Right ventricle myocardium superior (tissue), 1 donor: ENCODE measurements around the gene ANAPC7. TPM values are rescaled to one million over a fixed set of nuclear protein-coding genes. Genes with fewer than 3 reads are reported as not detected.
A peak's percentile ranks its signal among the peaks of the same experiment; 100 is the strongest.
"Not testable (repeated sequence)": the region's sequence is repeated elsewhere in the genome, so short reads cannot be mapped to it uniquely, and the experiment has no call there.

Experiments used
- ATAC-seq: fragments of 200-7000 bp; cut with Tn5 transposase; one replicate; pipeline ENCODE4 v1.9.1; 2020; ENCODE audit warnings: mild to moderate bottlenecking; ENCODE audit not compliant: poor library complexity
- DNase-seq: peaks from one replicate; pipeline ENCODE4 v3.0.0-alpha.2; 2020
- intact Hi-C: fragments of 100-400 bp; cut with DNase I; formaldehyde crosslinking; loops from one replicate; pipeline ENCODE4 v1.11.2; 2022
- total RNA-seq: library from RNA; stranded (reverse); fragmentation: NEBNext Ultra II Directional; extraction: Animal tissue kit (Norgen Biotek cat#: 25700); gene quantifications from one replicate; pipeline ENCODE4 v1.2.1, GENCODE V29; 2021
- donor health status: DM: no; HTN: yes; CAD: no; lungs with severe emphysema.

Gene ANAPC7
- total RNA-seq, 1 donor from 2014 or later: 32.6 TPM

DNA sequence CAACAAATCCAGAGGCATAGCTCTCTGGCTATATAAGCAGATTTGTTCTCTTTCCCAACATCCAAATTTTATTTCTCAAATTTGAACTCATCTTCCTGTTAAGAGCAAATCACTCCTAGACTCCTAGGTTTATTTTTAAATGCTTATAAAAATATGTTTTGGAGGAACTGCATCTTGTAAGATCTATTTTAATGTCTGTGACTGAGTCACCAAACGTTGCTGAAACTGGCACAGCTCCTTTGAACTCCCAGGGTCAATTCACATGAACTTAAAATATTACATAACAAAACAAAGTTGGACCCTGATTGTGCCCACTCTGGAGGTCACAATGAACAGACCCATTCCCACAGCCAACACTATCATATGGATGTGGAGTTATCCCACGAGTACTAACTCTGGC is 23.9 kb downstream of the ANAPC7 start:
- ATAC-seq (no peak), DNase-seq (no peak)
- intact Hi-C loops: no loop called here

- intact Hi-C loops: no loop called here
- DNase-seq: no peak
- ATAC-seq: peak; percentile 51
Measured at GRCh38 chr12:110379197-110379596, 24.3 kb downstream of the ANAPC7 start.

- ATAC-seq, DNase-seq, intact Hi-C loops: not testable (repeated sequence)
Measured at GRCh38 chr12:110378131-110378790, 25.2 kb downstream of the ANAPC7 start.

GRCh38 chr12:110373962-110374611 is 29.4 kb downstream of the ANAPC7 start:
- intact Hi-C loops: no loop called here
- no peak for ATAC-seq
- DNase-seq: no peak

DNA sequence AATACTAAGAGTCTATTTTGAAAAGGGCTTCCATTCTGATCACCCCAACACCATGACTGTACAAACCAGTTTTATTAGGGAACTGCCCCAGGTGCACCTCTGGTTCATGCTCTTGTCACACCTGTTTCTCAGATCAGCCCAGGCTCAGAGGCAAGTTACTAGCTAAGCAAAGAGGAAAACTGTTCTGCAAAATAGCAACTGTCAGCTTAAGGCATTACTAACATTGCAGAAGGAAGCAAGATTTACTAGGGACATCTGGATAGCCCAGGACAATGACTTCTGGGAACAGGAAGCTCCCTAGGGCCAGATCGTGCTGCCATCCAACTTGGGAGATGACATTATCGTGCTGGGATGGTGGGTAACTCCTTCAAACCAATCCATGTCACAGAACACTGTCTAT is 30.1 kb downstream of the ANAPC7 start:
- intact Hi-C loops: no loop called here
- peak; percentile 18 for ATAC-seq

GRCh38 chr12:110373025-110373424 is 30.5 kb downstream of the ANAPC7 start:
- ATAC-seq: peak; percentile 69
- peak; percentile 55 for DNase-seq

More for the DNA sequence above, 30.1 kb downstream of the ANAPC7 start:
- no peak for DNase-seq

GRCh38 chr12:110372056-110372425 is 31.5 kb downstream of the ANAPC7 start:
- no peak for ATAC-seq
- DNase-seq: no peak
- intact Hi-C loops: no loop called here

More at GRCh38 chr12:110373025-110373424, 30.5 kb downstream of the ANAPC7 start:
- intact Hi-C loops: no loop called here

- no peak for DNase-seq
- intact Hi-C loops: no loop called here
- no peak for ATAC-seq
Measured at GRCh38 chr12:110371408-110372055, 32.0 kb downstream of the ANAPC7 start.

DNA sequence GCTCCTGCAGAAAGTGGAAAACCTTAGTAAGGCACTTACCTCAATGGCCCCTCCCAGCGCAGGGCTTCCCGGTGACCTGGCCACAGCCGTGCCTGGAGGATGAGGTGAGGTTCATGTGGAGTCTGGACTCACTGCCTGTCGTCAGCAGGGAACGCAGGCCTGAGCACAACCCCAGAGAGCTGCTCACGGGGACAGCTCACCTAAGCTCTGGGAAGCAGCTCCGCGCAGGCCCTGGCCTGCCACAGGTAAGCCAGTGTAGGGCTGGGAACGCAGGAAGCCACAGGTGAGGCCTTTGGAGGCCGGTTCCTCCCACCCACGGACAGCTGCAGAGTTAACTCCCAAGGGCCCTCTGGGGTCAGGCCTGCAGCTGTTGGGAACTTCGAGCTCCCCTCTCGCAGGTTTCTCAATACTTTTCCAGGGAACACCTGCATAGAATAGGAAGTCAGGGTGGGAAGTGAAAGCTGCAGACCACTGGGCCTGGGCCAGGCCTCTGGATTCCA is 32.7 kb downstream of the ANAPC7 start:
- ATAC-seq: no peak
- no peak for DNase-seq
- intact Hi-C loops: no loop called here

DNA sequence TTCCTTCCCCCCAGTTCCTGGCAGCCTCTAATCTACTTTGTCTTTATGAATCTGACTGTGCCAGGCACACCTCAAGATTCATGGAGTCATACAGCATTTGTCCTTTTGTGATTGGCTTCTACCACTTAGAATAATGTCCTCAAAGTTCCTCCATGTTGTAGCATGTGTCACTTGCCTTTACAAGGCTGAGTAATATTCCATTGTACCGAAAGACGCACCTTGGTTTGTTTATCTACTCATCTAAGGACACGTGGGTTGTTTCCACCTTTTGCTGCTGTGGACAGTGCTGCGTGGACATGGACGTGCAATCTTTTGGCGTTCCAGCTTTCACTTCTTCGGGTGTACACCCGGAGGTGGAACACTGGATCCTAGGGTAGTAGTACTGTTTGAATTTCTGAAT is 33.5 kb downstream of the ANAPC7 start:
- intact Hi-C loops: no loop called here
- ATAC-seq (no peak), DNase-seq (no peak)

DNA sequence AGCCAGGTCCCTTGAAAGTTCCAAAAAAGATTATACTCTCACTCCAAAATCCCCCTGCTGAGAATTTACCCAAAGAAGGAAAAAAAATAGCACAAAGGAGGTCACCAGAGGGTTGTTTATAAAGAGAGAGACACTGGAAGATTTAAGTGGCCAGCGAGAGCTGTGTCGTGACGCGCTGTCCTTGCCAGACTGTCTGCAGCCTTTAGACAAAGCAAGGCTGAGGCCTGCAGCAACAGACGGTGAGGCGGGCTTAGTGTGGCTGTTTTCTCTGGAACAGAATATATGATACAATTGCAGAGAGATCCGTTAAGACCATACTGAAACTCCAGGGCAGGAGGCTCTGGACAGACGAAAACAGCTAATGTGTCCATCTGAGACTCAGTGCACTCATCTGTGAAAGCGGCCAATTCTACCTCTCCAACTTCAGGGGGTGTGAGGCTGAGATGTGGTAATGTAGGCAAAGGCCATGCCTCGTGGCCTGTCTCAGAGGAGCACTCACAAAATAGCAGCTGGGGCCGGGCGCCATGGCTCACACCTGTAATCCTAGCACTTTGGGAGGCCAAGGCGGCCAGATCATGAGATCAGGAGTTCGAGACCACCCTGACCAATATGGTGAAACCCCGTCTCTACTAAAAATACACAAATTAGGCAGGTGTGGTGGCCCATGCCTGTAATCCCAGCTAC is 36.2 kb downstream of the ANAPC7 start:
- intact Hi-C loops: no loop called here
- DNase-seq (no peak), ATAC-seq (no peak)

DNA sequence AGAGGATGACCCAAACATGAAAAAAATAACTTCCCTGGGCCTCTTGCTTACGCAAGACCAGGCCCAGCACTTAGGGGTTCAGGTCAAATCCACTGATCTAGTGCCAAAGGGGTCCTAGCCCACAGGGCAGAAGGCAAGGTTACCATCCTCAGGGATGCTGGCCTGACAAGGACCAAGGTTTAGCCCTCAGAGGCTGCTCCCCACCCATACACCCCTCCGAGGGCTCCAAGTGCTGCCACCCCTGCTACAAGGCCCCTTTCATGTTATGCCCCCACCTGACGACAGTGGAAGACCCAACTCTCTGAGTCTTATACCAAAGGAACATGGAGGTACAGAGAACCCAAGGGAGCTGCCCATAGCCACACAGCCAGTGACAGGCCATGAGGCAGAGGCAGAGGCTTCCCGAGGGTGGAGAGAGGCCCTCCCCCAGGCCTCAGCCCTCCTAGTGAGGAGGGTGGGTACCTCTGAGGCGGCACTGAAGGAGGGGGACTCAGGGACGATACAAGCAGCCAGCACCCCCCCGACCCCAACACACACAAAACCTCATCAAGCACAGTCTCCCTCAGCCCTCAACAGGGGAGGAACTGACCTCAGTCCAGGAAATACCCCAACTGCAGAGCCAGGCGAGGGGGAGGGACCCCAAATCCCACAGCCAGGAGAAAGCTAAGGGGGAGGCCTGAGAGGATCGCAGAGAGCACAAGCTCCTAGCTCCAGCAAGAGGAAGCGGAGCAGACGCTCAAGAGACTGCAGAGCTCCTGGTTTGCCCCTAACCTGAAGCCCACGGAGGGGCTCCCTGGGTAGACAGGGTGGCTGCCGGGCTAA is 37.0 kb downstream of the ANAPC7 start:
- ATAC-seq: no peak
- DNase-seq: no peak
- intact Hi-C loops: no loop called here

- DNase-seq (no peak), ATAC-seq (no peak)
Measured at GRCh38 chr12:110365489-110366320, 37.8 kb downstream of the ANAPC7 start.

GRCh38 chr12:110361216-110361615 is 42.3 kb downstream of the ANAPC7 start:
- intact Hi-C loops: no loop called here
- no peak for ATAC-seq
- DNase-seq: no peak

More at GRCh38 chr12:110365489-110366320, 37.8 kb downstream of the ANAPC7 start:
- intact Hi-C loops: no loop called here

GRCh38 chr12:110358384-110359097 is 45.0 kb downstream of the ANAPC7 start:
- ATAC-seq, DNase-seq, intact Hi-C loops: not testable (repeated sequence)

DNA sequence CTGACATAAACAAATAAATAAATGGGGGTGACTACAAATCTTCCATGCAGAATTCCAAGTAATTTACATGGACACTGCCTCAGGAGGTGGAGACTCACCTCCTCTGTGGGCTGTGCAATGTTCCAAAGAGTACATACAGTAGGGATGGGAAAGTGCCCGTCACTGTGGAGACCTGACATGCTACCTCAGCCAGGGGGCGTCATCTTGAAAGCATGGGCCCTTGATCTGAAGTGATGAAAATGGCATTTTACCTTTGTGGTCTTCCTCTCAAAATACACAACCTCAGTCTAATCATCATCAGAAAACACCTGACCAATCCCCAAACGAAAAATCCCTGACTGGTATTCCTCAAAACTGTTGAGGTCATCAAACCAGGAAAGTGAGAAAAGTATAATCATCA is 48.4 kb downstream of the ANAPC7 start:
- peak; percentile 29 for ATAC-seq
- no peak for DNase-seq
- intact Hi-C loops: no loop called here

DNA sequence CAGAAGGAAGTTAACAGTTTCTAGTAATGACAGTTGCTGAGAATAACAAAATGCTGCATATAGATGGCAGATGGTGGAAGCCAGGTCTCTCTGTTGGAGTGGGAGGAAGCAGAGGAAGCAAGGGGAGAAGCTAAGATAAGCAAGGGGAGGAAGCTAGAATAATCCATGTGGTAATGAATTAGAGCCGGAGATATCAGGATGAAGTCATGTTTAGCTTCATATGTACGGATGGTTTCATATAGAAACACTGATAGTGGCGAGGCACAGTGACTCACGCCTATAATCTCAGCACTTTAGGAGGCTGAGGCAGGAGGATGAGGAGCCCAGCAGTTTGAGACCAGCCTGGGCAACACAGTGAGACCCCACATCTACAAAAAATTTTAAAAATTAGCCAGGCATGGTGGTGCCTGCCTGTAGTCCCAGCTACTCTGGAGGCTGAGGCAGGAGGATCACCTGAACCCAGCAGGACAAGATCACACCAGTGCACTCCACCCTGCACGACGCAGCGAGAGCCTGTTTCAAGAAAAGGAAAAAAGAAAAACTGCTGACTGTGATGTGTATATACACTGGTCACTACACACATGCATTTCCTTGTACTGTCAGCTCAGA is 49.2 kb downstream of the ANAPC7 start:
- ATAC-seq (peak; percentile 8), DNase-seq (no peak)
- intact Hi-C loops: no loop called here
